NCI-H524 treated with DMSO at 0.1 percent for 48 hours (cell line): ENCODE results near the gene STEAP1B.
A peak's percentile ranks its signal among the peaks of the same experiment; 100 is the strongest.
"Not testable (repeated sequence)": the region's sequence is repeated elsewhere in the genome, so short reads cannot be mapped to it uniquely, and the experiment has no call there.

Source experiments
- DNase-seq: peaks from one replicate; lab custom pipeline; 2025; lab: John Stamatoyannopoulos, UW

STEAP1B gene

GRCh38 chr7:22499888-22500689, at the start of gene STEAP1B:
TSS of gene STEAP1B (minus strand) at chr7:22500188. CDS start at chr7:22494855, 5,333 bp downstream.
- DNase-seq = peak; percentile 30

GRCh38 chr7:22549051-22549450, 49.1 kb upstream of the STEAP1B start:
- no peak for DNase-seq

- no peak for DNase-seq
These were observed 48.3 kb upstream of the STEAP1B start for GRCh38 chr7:22548313-22548712.

- DNase-seq = no peak
These were observed 46.8 kb upstream of the STEAP1B start for GRCh38 chr7:22546769-22547168.

- no peak for DNase-seq
These were observed 45.5 kb upstream of the STEAP1B start for GRCh38 chr7:22545529-22545928.

GRCh38 chr7:22544245-22544644, 44.3 kb upstream of the STEAP1B start:
- DNase-seq = no peak

- DNase-seq = no peak
These were observed 43.2 kb upstream of the STEAP1B start for GRCh38 chr7:22543169-22543568.

GRCh38 chr7:22542669-22543068, 42.7 kb upstream of the STEAP1B start:
- DNase-seq = no peak

- DNase-seq = no peak
These were observed 42.3 kb upstream of the STEAP1B start for GRCh38 chr7:22542254-22542653.

- no peak for DNase-seq
These were observed 41.8 kb upstream of the STEAP1B start for GRCh38 chr7:22541789-22542188.

GRCh38 chr7:22528537-22528936, 28.5 kb upstream of the STEAP1B start:
- DNase-seq = not testable (repeated sequence)

GRCh38 chr7:22524353-22524947, 24.5 kb upstream of the STEAP1B start:
- DNase-seq = not testable (repeated sequence)

- peak; percentile 2 for DNase-seq
These were observed 23.7 kb upstream of the STEAP1B start for GRCh38 chr7:22523478-22524352.

GRCh38 chr7:22519560-22519959, 19.6 kb upstream of the STEAP1B start:
- not testable (repeated sequence) for DNase-seq

- DNase-seq = not testable (repeated sequence)
These were observed 17.0 kb upstream of the STEAP1B start for GRCh38 chr7:22516950-22517349.

GRCh38 chr7:22514963-22515362, 15.0 kb upstream of the STEAP1B start:
- not testable (repeated sequence) for DNase-seq

- not testable (repeated sequence) for DNase-seq
These were observed 7.3 kb upstream of the STEAP1B start for GRCh38 chr7:22507320-22507719.

GRCh38 chr7:22506316-22507020, 6.5 kb upstream of the STEAP1B start:
- not testable (repeated sequence) for DNase-seq

- DNase-seq = not testable (repeated sequence)
These were observed 4.5 kb upstream of the STEAP1B start for GRCh38 chr7:22504519-22504918.

- not testable (repeated sequence) for DNase-seq
These were observed 2.1 kb upstream of the STEAP1B start for GRCh38 chr7:22502104-22502503.

- DNase-seq = not testable (repeated sequence)
These were observed 1.3 kb upstream of the STEAP1B start for GRCh38 chr7:22501336-22501735.

- no peak for DNase-seq
These were observed 944 bp downstream of the STEAP1B start for GRCh38 chr7:22499044-22499443.
